Body of pancreas (tissue), 4 donors: ENCODE results near the gene PWWP2B. TPM values are rescaled to one million over a fixed set of nuclear protein-coding genes. Genes with fewer than 3 reads are reported as not detected.

ENCODE experiments used
- ATAC-seq: fragments of 150-250 bp; one replicate; pipeline ENCODE4 v1.9.1; 2016
- DNase-seq, 4 donors: peaks; one replicate each; pipeline ENCODE4 v3.0.0-alpha.2; 2019
- H3K27ac ChIP-seq, 4 donors: fragments of 200-600 bp; sonication (generic); 1 replicate in 3 of 4; 2 replicates in 1 of 4; pipeline versions ENCODE4 v1.5.1 to v1.6.1; 2016 to 2019; ENCODE audit warnings: mild to moderate bottlenecking in 1 of 4, mixed read lengths in 1 of 4, moderate library complexity in 1 of 4
- H3K27me3 ChIP-seq, 2 donors: fragments of 200-600 bp; sonication (generic); one replicate each; pipeline ENCODE4 v1.6.0; 2016; ENCODE audit warnings: mild to moderate bottlenecking in 1 of 2
- H3K36me3 ChIP-seq, 2 donors: fragments of 200-600 bp; sonication (generic); replicated peaks in 1 of 2; 2 replicates each; pipeline ENCODE4 v1.5.1; 2016; ENCODE audit warnings: low read depth in 2 of 2; ENCODE audit not compliant: insufficient read depth in 1 of 2
- H3K4me1 ChIP-seq: fragments of 200-600 bp; sonication (generic); one replicate; pipeline ENCODE4 v1.6.0; 2016
- H3K4me3 ChIP-seq, 2 donors: fragments of 200-600 bp; sonication (generic); 1 replicate in 1 of 2; 2 replicates in 1 of 2; pipeline ENCODE4 v1.5.1; 2016 to 2019
- H3K9me3 ChIP-seq, 3 donors: fragments of 200-600 bp; sonication (generic); 1 replicate in 2 of 3; 2 replicates in 1 of 3; pipeline ENCODE4 v1.5.1; 2016
- CTCF ChIP-seq, 7 experiments: fragments of 450-650 bp in 4 of 7; fragments of 200-600 bp in 3 of 7; sonication (generic) in 3 of 7; IDR thresholded peaks; one replicate each; pipeline ENCODE4 v1.5.1; 2016 to 2019; ENCODE audit warnings: antibody characterized with exemption in 7 of 7
- POLR2A ChIP-seq, 3 donors: fragments of 450-650 bp; IDR thresholded peaks; one replicate each; pipeline ENCODE4 v1.6.1; 2016; ENCODE audit warnings: antibody characterized with exemption in 3 of 3, mild to moderate bottlenecking in 2 of 3
- WGBS, 2 donors: methylation state at CpG; one replicate each; pipeline ENCODE4 v1.1.5; 2017; 5-methylcytosine and 5-hydroxymethylcytosine counted together
- intact Hi-C: fragments of 100-400 bp; cut with DNase I; formaldehyde crosslinking; loops from one replicate; pipeline ENCODE4 v1.15.1; 2023
- total RNA-seq, 2 donors: library from RNA; depleted of rRNA; stranded (reverse); fragments of >200 nt; gene quantifications; one replicate each; pipeline ENCODE4 v1.1.0, GENCODE V29; 2016

Gene PWWP2B
- total RNA-seq, 2 donors from 2014 or later, result 31.9 to 46.5 TPM

- Histone ChIP-seq H3K27ac (peak overlapping the region in 1 of 4 donors; percentile 12), H3K27me3 (no peaks in the 10 kb centered on the region), H3K4me1 (peaks cover 49% of the 10 kb centered on the region), H3K4me3 (no peak overlapping the region), H3K9me3 (no peaks in the 10 kb centered on the region), H3K36me3 (no peaks in the 10 kb centered on the region)
- ATAC-seq (no peak), DNase-seq (no peak)
- intact Hi-C loops, result no loop called here
- 79 to 84% methylated on average over 5 to 7 of the region's 9 CpGs for WGBS, 2 donors
- TF ChIP-seq POLR2A (IDR thresholded peaks at IDR 0.05) (no peak), CTCF (IDR thresholded peaks at IDR 0.05) (no peak)
These were observed 53.4 kb downstream of the PWWP2B start for GRCh38 chr10:132450466-132450824.

GRCh38 chr10:132450825-132451505 lies 54.0 kb downstream of the PWWP2B start:
- TF ChIP-seq CTCF (IDR thresholded peaks at IDR 0.05) (no peak), POLR2A (IDR thresholded peaks at IDR 0.05) (no peak)
- Histone ChIP-seq H3K4me3 (no peak overlapping the region), H3K27me3 (no peaks in the 10 kb centered on the region), H3K36me3 (no peaks in the 10 kb centered on the region), H3K27ac (peak overlapping the region in 3 of 4 donors; percentile 12 to 61 (median 31)), H3K4me1 (peaks cover 49% of the 10 kb centered on the region), H3K9me3 (no peaks in the 10 kb centered on the region)
- intact Hi-C loops, result no loop called here
- WGBS, 2 donors, result 86 to 91% methylated on average over 9 to 11 of the region's 11 CpGs
- no peak for DNase-seq
- no peak for ATAC-seq

GRCh38 chr10:132451506-132452215 lies 54.7 kb downstream of the PWWP2B start:
- Histone ChIP-seq H3K9me3 (no peaks in the 10 kb centered on the region), H3K4me3 (no peak overlapping the region), H3K36me3 (no peaks in the 10 kb centered on the region), H3K27ac (peak overlapping the region in 2 of 4 donors; percentile 31 to 61), H3K4me1 (peaks cover 46% of the 10 kb centered on the region), H3K27me3 (no peaks in the 10 kb centered on the region)
- DNase-seq (no peak), ATAC-seq (no peak)
- intact Hi-C loops, result loop anchor here (2.0 kb wide), 1 partner anchor 67 kb away; no protein-coding TSS in a partner anchor
- WGBS, 2 donors, result 90 to 93% methylated on average over 12 to 18 of the region's 18 CpGs
- TF ChIP-seq POLR2A (IDR thresholded peaks at IDR 0.05) (no peak), CTCF (IDR thresholded peaks at IDR 0.05) (no peak)

- no peaks in the 10 kb centered on the region for H3K9me3 ChIP-seq
- H3K4me3 ChIP-seq, result no peak overlapping the region
- ATAC-seq (no peak), DNase-seq (no peak)
- intact Hi-C loops, result loop anchor here (2.0 kb wide), 1 partner anchor 67 kb away; no protein-coding TSS in a partner anchor
- TF ChIP-seq CTCF (IDR thresholded peaks at IDR 0.05) (peak in 2 of 7 experiments; percentile 13 to 16), POLR2A (IDR thresholded peaks at IDR 0.05) (no peak)
- peak overlapping the region; percentile 18 to 66 (median 54) for H3K27ac ChIP-seq
- 60 to 82% methylated on average over 1 to 12 of the region's 14 CpGs for WGBS, 2 donors
- H3K36me3 ChIP-seq, result no peaks in the 10 kb centered on the region
- peaks cover 40% of the 10 kb centered on the region for H3K4me1 ChIP-seq
- H3K27me3 ChIP-seq, result no peaks in the 10 kb centered on the region
These were observed 55.2 kb downstream of the PWWP2B start for GRCh38 chr10:132452216-132452650.
